Measurements from ENCODE around the gene WDR86. TPM values are rescaled to one million over a fixed set of nuclear protein-coding genes. Genes with fewer than 3 reads are reported as not detected.
A peak's percentile ranks its signal among the peaks of the same experiment; 100 is the strongest.

The WDR86 gene
- total RNA-seq, 1 experiment from 2014 or later = 8.1 TPM

- H2BK5ac ChIP-seq (ENCODE audit: insufficient read length, low read length) = no peak overlapping the region
These were observed 24.8 kb downstream of the WDR86 start for GRCh38 chr7:151384776-151385625.

More at GRCh38 chr7:151384776-151385625, 24.8 kb downstream of the WDR86 start:
- Histone ChIP-seq H3K4me2 (ENCODE audit: insufficient read depth, insufficient read length, low read length) (no peak overlapping the region), H3K79me1 (ENCODE audit: insufficient read depth, low read depth, low read length, poor library complexity, severe bottlenecking) (no peaks in the 10 kb centered on the region), H3K14ac (ENCODE audit: insufficient read depth, low read length) (no peak overlapping the region), H4K20me1 (ENCODE audit: control insufficient read depth, insufficient read depth, insufficient read length) (no peaks in the 10 kb centered on the region), H2BK12ac (ENCODE audit: insufficient read length, low read depth, low read length) (no peak overlapping the region), H3K9ac (ENCODE audit: extremely low read depth, insufficient read length, low read length) (no peak overlapping the region), H4K91ac (ENCODE audit: insufficient read length, low read depth, low read length) (no peak overlapping the region), H3K18ac (ENCODE audit: insufficient read length, low read depth, low read length) (no peak overlapping the region), H2BK120ac (ENCODE audit: low read depth, low read length, poor library complexity, severe bottlenecking) (no peak overlapping the region), H3K27me3 (ENCODE audit: insufficient read depth, low read length) (peaks cover 8% of the 10 kb centered on the region; the same call in 1 of the 2 replicates), H3K23me2 (ENCODE audit: insufficient read length, low read depth, low read length, poor library complexity, severe bottlenecking) (peaks cover 15% of the 10 kb centered on the region), H3T11ph (ENCODE audit: low read length) (no peak overlapping the region), H3K27ac (ENCODE audit: insufficient read length, low read depth, low read length) (no peak overlapping the region), H3K56ac (ENCODE audit: insufficient read length, low read depth, low read length) (no peak overlapping the region), H2BK15ac (ENCODE audit: low read depth, low read length) (no peak overlapping the region), H2AFZ (ENCODE audit: low read length) (no peak overlapping the region), H4K8ac (replicated peaks; ENCODE audit: insufficient read length, low read depth, low read length) (no peak overlapping the region), H4K5ac (ENCODE audit: insufficient read length, low read depth, low read length) (no peak overlapping the region), H3K4me1 (ENCODE audit: insufficient read depth, low read length) (no peaks in the 10 kb centered on the region), H3K4ac (ENCODE audit: low read depth, low read length) (no peak overlapping the region), H3K79me2 (ENCODE audit: insufficient read depth, low read length) (no peaks in the 10 kb centered on the region), H2AK5ac (ENCODE audit: insufficient read length, low read length) (no peak overlapping the region), H3K9me3 (ENCODE audit: control insufficient read depth, low read depth, low read length) (no peaks in the 10 kb centered on the region), H2BK20ac (ENCODE audit: low read depth, low read length, poor library complexity, severe bottlenecking) (no peak overlapping the region), H3K23ac (ENCODE audit: insufficient read length, low read depth, low read length) (no peak overlapping the region)
- Mint-ChIP-seq H3K9me3 (no peaks in the 10 kb centered on the region), H3K27ac (no peak overlapping the region), H3K4me3 (no peak overlapping the region), H3K4me1 (peaks cover 16% of the 10 kb centered on the region in 2 experiments), H3K36me3 (ENCODE audit: insufficient read depth in 1 of 3, low read depth in 3 of 3) (peaks cover 0 to 7% (median 0%) of the 10 kb centered on the region in 3 experiments; a peak in 2 of 7 replicates), H3K27me3 (ENCODE audit: low read depth) (peaks cover 40% of the 10 kb centered on the region)
- WGBS (ENCODE audit: extremely low coverage, insufficient read length, low lambda C conversion rate) = no CpG with 5 or more reads among the region's 26 CpGs
- no peak for TF ChIP-seq CTCF (conservative IDR thresholded peaks at IDR 0.05)
- peak; percentile 25 for DNase-seq
